ENCODE measurements around the gene ZCCHC18. TPM values are rescaled to one million over a fixed set of nuclear protein-coding genes. Genes with fewer than 3 reads are reported as not detected.

The ZCCHC18 gene
- total RNA-seq, 1 experiment from 2014 or later: 0.95 TPM

DNA sequence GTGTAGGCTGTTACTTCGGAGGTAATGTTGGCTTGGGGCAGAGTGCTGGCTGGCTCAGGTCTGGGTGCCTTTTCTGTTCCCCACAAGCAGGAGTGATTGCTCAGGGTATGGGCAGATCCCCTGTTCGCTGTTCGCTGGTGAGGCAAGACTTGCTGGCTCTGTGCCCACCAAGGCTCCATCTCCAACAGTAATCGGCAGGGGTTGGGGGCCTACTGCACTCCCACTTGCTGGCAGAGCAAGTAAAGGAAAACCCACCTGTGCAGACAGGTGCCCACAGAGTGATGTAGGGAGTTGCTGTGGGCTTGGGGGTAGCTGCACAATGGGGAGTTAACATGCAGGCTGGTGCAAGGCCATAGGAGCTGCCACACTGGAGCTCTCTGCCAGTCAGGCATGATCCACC is 28.3 kb upstream of the ZCCHC18 start:
- ChIA-PET POLR2A (no interaction called here), CTCF (no interaction called here)
- H3K4me1 ChIP-seq: no peaks in the 10 kb centered on the region
- Mint-ChIP-seq H3K27ac (ENCODE audit: unreplicated experiment) (no peak overlapping the region), H3K27me3 (ENCODE audit: insufficient read depth, unreplicated experiment) (no peaks in the 10 kb centered on the region), H3K4me1 (ENCODE audit: low read depth, unreplicated experiment) (no peaks in the 10 kb centered on the region), H3K36me3 (ENCODE audit: insufficient read depth, unreplicated experiment) (no peaks in the 10 kb centered on the region), H3K4me3 (ENCODE audit: unreplicated experiment) (no peak overlapping the region), H3K9me3 (ENCODE audit: unreplicated experiment) (no peaks in the 10 kb centered on the region)
- no peaks in the 10 kb centered on the region for H3K9me3 ChIP-seq
- no peak for DNase-seq
- intact Hi-C loops (cut with micrococcal nuclease; ENCODE audit: unreplicated experiment): no loop called here
- H3K27me3 ChIP-seq (replicated peaks; ENCODE audit: control insufficient read depth, insufficient read depth, low read length): no peaks in the 10 kb centered on the region
- no TSS peak for BruUV-seq (replicated peaks)
- TF ChIP-seq, protein P1, sequence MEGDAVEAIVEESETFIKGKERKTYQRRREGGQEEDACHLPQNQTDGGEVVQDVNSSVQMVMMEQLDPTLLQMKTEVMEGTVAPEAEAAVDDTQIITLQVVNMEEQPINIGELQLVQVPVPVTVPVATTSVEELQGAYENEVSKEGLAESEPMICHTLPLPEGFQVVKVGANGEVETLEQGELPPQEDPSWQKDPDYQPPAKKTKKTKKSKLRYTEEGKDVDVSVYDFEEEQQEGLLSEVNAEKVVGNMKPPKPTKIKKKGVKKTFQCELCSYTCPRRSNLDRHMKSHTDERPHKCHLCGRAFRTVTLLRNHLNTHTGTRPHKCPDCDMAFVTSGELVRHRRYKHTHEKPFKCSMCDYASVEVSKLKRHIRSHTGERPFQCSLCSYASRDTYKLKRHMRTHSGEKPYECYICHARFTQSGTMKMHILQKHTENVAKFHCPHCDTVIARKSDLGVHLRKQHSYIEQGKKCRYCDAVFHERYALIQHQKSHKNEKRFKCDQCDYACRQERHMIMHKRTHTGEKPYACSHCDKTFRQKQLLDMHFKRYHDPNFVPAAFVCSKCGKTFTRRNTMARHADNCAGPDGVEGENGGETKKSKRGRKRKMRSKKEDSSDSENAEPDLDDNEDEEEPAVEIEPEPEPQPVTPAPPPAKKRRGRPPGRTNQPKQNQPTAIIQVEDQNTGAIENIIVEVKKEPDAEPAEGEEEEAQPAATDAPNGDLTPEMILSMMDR (IDR thresholded peaks at IDR 0.05; ENCODE audit: insufficient read depth in 1 of 2, low read depth in 1 of 2, low read length in 1 of 2, severe bottlenecking in 1 of 2, unreplicated experiment in 1 of 2): no peak
- H3K4me3 ChIP-seq (ENCODE audit: low read depth, low read length): no peak overlapping the region
- no peaks in the 10 kb centered on the region for H3K36me3 ChIP-seq (ENCODE audit: control insufficient read depth, insufficient read depth, low read length)

DNA sequence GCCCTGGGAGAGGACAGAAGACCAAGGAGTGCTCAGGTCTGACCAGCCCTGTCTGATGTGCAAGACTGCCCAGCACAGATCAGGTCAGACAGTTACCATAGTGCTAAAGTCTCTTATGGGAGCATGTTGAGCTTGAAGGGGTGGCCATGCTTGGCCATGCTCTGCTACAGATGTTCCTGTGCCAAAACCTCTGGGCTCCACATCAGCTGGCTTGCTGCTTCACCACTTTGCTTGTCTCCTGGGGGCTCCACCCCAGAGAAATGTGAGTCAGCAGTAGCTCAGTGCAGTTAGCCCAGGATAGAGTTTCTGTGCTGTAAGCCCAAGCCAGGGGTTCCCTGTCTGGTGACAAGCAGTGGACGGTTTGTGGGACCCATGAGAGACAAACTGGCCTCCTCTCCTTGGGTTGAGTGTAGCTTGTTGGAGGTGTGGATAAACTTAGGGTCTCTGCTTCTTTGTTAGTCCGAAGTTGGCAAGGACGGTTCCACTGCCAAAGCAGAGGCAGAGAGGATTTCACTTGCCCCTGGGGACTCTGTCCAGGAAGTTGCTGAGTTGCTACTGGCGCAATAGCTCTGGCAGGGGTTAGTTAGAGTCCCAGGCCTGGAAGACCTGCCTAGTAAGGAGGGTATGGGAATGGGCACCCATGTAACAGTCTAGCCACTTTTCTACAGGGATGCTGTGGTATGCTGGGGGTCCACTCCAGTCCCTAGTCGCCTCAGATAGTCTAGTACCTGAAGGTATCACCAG is 27.6 kb upstream of the ZCCHC18 start:
- Mint-ChIP-seq H3K4me1 (ENCODE audit: low read depth, unreplicated experiment) (no peaks in the 10 kb centered on the region), H3K27ac (ENCODE audit: unreplicated experiment) (no peak overlapping the region), H3K27me3 (ENCODE audit: insufficient read depth, unreplicated experiment) (no peaks in the 10 kb centered on the region), H3K4me3 (ENCODE audit: unreplicated experiment) (no peak overlapping the region), H3K9me3 (ENCODE audit: unreplicated experiment) (no peaks in the 10 kb centered on the region), H3K36me3 (ENCODE audit: insufficient read depth, unreplicated experiment) (no peaks in the 10 kb centered on the region)
- ChIA-PET POLR2A (no interaction called here), CTCF (no interaction called here)
- TF ChIP-seq, protein P1 (IDR thresholded peaks at IDR 0.05; ENCODE audit: insufficient read depth in 1 of 2, low read depth in 1 of 2, low read length in 1 of 2, severe bottlenecking in 1 of 2, unreplicated experiment in 1 of 2): no peak
- H3K4me1 ChIP-seq: no peaks in the 10 kb centered on the region
- H3K9me3 ChIP-seq: no peaks in the 10 kb centered on the region
- no peaks in the 10 kb centered on the region for H3K36me3 ChIP-seq (ENCODE audit: control insufficient read depth, insufficient read depth, low read length)
- intact Hi-C loops (cut with micrococcal nuclease; ENCODE audit: unreplicated experiment): no loop called here
- H3K27me3 ChIP-seq (replicated peaks; ENCODE audit: control insufficient read depth, insufficient read depth, low read length): no peaks in the 10 kb centered on the region; the same call in 1 of the 2 replicates
- no TSS peak for BruUV-seq (replicated peaks)
- H3K4me3 ChIP-seq (ENCODE audit: low read depth, low read length): no peak overlapping the region
- DNase-seq: no peak

- H3K27me3 ChIP-seq (replicated peaks; ENCODE audit: control insufficient read depth, insufficient read depth, low read length): no peaks in the 10 kb centered on the region; the same call in 1 of the 2 replicates
- TF ChIP-seq, protein P1 (IDR thresholded peaks at IDR 0.05; ENCODE audit: insufficient read depth in 1 of 2, low read depth in 1 of 2, low read length in 1 of 2, severe bottlenecking in 1 of 2, unreplicated experiment in 1 of 2): no peak
- intact Hi-C loops (cut with micrococcal nuclease; ENCODE audit: unreplicated experiment): no loop called here
- Mint-ChIP-seq H3K4me3 (ENCODE audit: unreplicated experiment) (no peak overlapping the region), H3K9me3 (ENCODE audit: unreplicated experiment) (no peaks in the 10 kb centered on the region), H3K36me3 (ENCODE audit: insufficient read depth, unreplicated experiment) (no peaks in the 10 kb centered on the region), H3K27me3 (ENCODE audit: insufficient read depth, unreplicated experiment) (no peaks in the 10 kb centered on the region), H3K27ac (ENCODE audit: unreplicated experiment) (no peak overlapping the region), H3K4me1 (ENCODE audit: low read depth, unreplicated experiment) (no peaks in the 10 kb centered on the region)
- ChIA-PET CTCF (no interaction called here), POLR2A (no interaction called here)
- H3K4me1 ChIP-seq: no peaks in the 10 kb centered on the region
- no peak overlapping the region for H3K4me3 ChIP-seq (ENCODE audit: low read depth, low read length)
- BruUV-seq (replicated peaks): no TSS peak
- no peak for DNase-seq
- no peaks in the 10 kb centered on the region for H3K9me3 ChIP-seq
- no peaks in the 10 kb centered on the region for H3K36me3 ChIP-seq (ENCODE audit: control insufficient read depth, insufficient read depth, low read length)
These were observed 26.8 kb upstream of the ZCCHC18 start for GRCh38 chrX:104085477-104085876.

All from Caco-2 (cell line).